A204.1 (cell line): Measurements from ENCODE around the gene OR2A2.
"Not testable (repeated sequence)": the region's sequence is repeated elsewhere in the genome, so short reads cannot be mapped to it uniquely, and the experiment has no call there.

Source experiments
- FAIRE-seq: peaks from 2 replicates; lab custom pipeline; 2012; peaks lifted over from hg19 to GRCh38; lab: Jason Lieb, UNC

The OR2A2 gene

GRCh38 chr7:144109283-144109682 lies at the start of gene OR2A2:
Gene OR2A2 (plus strand): TSS chr7:144109583. CDS start chr7:144109583, 0 bp downstream.
- peak; percentile 60 for FAIRE-seq

GRCh38 chr7:144063710-144064109 lies 45.7 kb upstream of the OR2A2 start:
- no peak for FAIRE-seq

- FAIRE-seq = no peak
These were observed 39.9 kb upstream of the OR2A2 start, which contains the start of gene OR2A25 for GRCh38 chr7:144069511-144069910. Gene OR2A25 (plus strand): TSS chr7:144069811. CDS start chr7:144074220, 4,409 bp downstream.

- FAIRE-seq = no peak
These were observed 39.4 kb upstream of the OR2A2 start for GRCh38 chr7:144069953-144070352.

GRCh38 chr7:144074374-144074773 lies 35.0 kb upstream of the OR2A2 start:
- FAIRE-seq = no peak

GRCh38 chr7:144085978-144086377 lies 23.4 kb upstream of the OR2A2 start, which contains the start of gene OR2A12:
Gene OR2A12 (plus strand): TSS chr7:144086278. CDS start chr7:144095108, 8,830 bp downstream.
- no peak for FAIRE-seq

GRCh38 chr7:144086730-144087129 lies 22.7 kb upstream of the OR2A2 start:
- FAIRE-seq = no peak

GRCh38 chr7:144087230-144087629 lies 22.2 kb upstream of the OR2A2 start:
- FAIRE-seq = no peak

GRCh38 chr7:144090667-144091066 lies 18.7 kb upstream of the OR2A2 start:
- FAIRE-seq = no peak

GRCh38 chr7:144098776-144099175 lies 10.6 kb upstream of the OR2A2 start:
- no peak for FAIRE-seq

GRCh38 chr7:144100607-144101006 lies 8.8 kb upstream of the OR2A2 start:
- FAIRE-seq = no peak

- no peak for FAIRE-seq
These were observed 7.3 kb upstream of the OR2A2 start for GRCh38 chr7:144102041-144102440.

GRCh38 chr7:144105211-144105610 lies 4.2 kb upstream of the OR2A2 start:
- FAIRE-seq = no peak

- FAIRE-seq = no peak
These were observed 889 bp downstream of the OR2A2 start for GRCh38 chr7:144110272-144110671.

- FAIRE-seq = no peak
These were observed 4.3 kb downstream of the OR2A2 start for GRCh38 chr7:144113651-144114050.

GRCh38 chr7:144118341-144118740 lies 9.0 kb downstream of the OR2A2 start:
- no peak for FAIRE-seq

- FAIRE-seq = no peak
These were observed 13.5 kb downstream of the OR2A2 start, which contains the start of gene OR2A14 for GRCh38 chr7:144122876-144123275. Gene OR2A14 (plus strand): TSS chr7:144123176. CDS start chr7:144129113, 5,937 bp downstream.

- no peak for FAIRE-seq
These were observed 18.4 kb downstream of the OR2A2 start for GRCh38 chr7:144127714-144128334.

- not testable (repeated sequence) for FAIRE-seq
These were observed 20.2 kb downstream of the OR2A2 start for GRCh38 chr7:144129601-144130000.

GRCh38 chr7:144130730-144131129 lies 21.3 kb downstream of the OR2A2 start:
- FAIRE-seq = no peak

GRCh38 chr7:144132262-144132661 lies 22.9 kb downstream of the OR2A2 start:
- FAIRE-seq = no peak

GRCh38 chr7:144133307-144133706 lies 23.9 kb downstream of the OR2A2 start:
- no peak for FAIRE-seq

GRCh38 chr7:144134116-144134515 lies 24.7 kb downstream of the OR2A2 start:
- no peak for FAIRE-seq

- no peak for FAIRE-seq
These were observed 28.1 kb downstream of the OR2A2 start for GRCh38 chr7:144137501-144137900.
